Brain microvascular endothelial cell (primary cell): ENCODE data around the gene ROS1.

Experiments
- DNase-seq: peaks from one replicate; pipeline ENCODE4 v3.0.0-alpha.2; 2020
- H3K27ac ChIP-seq: fragments of 250-450 bp; sonication (Bioruptor Pico); 2 replicates; pipeline ENCODE4 v1.5.1; 2020; ENCODE audit warnings: mild to moderate bottlenecking, moderate library complexity
- H3K27me3 ChIP-seq: fragments of 250-450 bp; sonication (Bioruptor Pico); replicated peaks from 2 replicates; pipeline ENCODE4 v1.5.1; 2020; ENCODE audit warnings: mild to moderate bottlenecking
- H3K36me3 ChIP-seq: fragments of 250-450 bp; sonication (Bioruptor Pico); replicated peaks from 2 replicates; pipeline ENCODE4 v1.5.1; 2020; ENCODE audit warnings: mild to moderate bottlenecking
- H3K4me3 ChIP-seq: 2 replicates; pipeline ENCODE4 v1.5.1; 2011; ENCODE audit warnings: low read depth, mild to moderate bottlenecking, control low read depth, low read length, moderate library complexity
- in situ Hi-C: cut with HindIII; loops from 2 replicates; pipeline ENCODE4 v1.10.0; 2017; ENCODE audit warnings: low sequenced_read_pairs, low pct_ligation_motif_present
- TF ChIP-seq, protein P1 (sequence below): IDR thresholded peaks from 2 replicates; pipeline ENCODE4 v1.5.1; 2011; ENCODE audit warnings: low read depth, mild to moderate bottlenecking, moderate library complexity, low read length, control low read depth, inconsistent platforms; ENCODE audit errors: missing control alignments

ROS1 gene

DNA sequence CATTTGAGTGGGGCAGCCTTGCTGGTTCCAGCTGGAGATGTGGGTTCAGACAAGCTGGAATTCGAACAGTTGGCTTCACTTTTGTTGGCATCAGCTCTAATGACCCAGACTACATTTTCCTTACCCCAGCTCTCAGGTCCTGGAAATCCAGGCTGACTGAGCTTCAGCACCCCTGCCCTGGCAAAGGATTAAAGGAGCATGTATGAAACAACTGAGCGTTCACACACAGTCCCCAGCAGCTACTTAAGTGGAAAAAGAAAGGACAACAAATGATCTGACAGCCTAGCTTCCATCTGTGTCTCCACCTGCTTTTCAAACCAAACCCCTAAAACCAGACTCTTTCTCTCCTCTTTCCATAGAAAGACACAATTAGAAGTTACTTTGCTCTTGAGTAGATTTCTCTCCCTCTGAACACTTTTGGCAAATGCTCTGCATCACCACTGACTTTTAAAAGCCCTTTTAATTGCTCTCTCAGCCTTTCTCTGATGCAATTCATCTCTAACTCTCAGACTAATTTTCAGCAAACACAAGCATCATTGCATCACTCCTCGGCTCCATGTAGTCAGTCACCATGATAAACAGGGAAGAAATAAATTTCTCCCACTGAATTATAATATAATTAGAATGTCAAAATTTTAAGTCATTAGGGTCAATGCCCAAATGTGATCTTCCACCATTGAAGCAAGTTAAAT, 28.1 kb downstream of the ROS1 start:
- TF ChIP-seq, protein P1, sequence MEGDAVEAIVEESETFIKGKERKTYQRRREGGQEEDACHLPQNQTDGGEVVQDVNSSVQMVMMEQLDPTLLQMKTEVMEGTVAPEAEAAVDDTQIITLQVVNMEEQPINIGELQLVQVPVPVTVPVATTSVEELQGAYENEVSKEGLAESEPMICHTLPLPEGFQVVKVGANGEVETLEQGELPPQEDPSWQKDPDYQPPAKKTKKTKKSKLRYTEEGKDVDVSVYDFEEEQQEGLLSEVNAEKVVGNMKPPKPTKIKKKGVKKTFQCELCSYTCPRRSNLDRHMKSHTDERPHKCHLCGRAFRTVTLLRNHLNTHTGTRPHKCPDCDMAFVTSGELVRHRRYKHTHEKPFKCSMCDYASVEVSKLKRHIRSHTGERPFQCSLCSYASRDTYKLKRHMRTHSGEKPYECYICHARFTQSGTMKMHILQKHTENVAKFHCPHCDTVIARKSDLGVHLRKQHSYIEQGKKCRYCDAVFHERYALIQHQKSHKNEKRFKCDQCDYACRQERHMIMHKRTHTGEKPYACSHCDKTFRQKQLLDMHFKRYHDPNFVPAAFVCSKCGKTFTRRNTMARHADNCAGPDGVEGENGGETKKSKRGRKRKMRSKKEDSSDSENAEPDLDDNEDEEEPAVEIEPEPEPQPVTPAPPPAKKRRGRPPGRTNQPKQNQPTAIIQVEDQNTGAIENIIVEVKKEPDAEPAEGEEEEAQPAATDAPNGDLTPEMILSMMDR, result no peak

GRCh38 chr6:117396228-117396627, 29.5 kb downstream of the ROS1 start:
- in situ Hi-C loops, result no loop called here
- H3K27ac ChIP-seq, result no peak overlapping the region
- TF ChIP-seq, protein P1, result no peak
- H3K27me3 ChIP-seq, result no peaks in the 10 kb centered on the region
- no peak overlapping the region for H3K4me3 ChIP-seq
- H3K36me3 ChIP-seq, result no peaks in the 10 kb centered on the region
- no peak for DNase-seq

More for the DNA sequence above, 28.1 kb downstream of the ROS1 start:
- Histone ChIP-seq H3K4me3 (no peak overlapping the region), H3K27ac (no peak overlapping the region), H3K36me3 (no peaks in the 10 kb centered on the region), H3K27me3 (no peaks in the 10 kb centered on the region)
- no peak for DNase-seq
- in situ Hi-C loops, result no loop called here

DNA sequence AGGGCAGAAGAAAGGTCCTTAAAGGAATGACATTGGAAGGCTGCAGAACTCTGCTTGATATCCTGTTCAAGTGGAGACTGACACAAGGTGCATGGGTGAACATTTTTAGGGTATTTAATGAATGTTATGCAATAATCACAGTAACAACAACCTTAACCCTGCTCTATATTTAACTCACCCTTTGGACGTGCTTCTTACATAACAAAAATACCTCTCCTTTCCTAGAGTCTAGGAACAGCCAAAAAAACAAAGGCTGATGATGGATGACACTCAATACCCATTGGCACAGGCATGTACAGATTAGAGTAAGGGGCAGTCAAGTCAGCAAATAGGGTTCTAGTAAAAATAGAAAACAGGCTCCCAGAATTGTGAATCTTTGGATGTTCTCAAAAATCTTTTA, 30.6 kb downstream of the ROS1 start:
- in situ Hi-C loops, result no loop called here
- TF ChIP-seq, protein P1, result no peak
- no peak overlapping the region for H3K4me3 ChIP-seq

GRCh38 chr6:117393045-117393444, 32.7 kb downstream of the ROS1 start:
- Histone ChIP-seq H3K27me3 (no peaks in the 10 kb centered on the region), H3K4me3 (no peak overlapping the region), H3K36me3 (no peaks in the 10 kb centered on the region), H3K27ac (no peak overlapping the region)
- TF ChIP-seq, protein P1, result no peak
- DNase-seq, result no peak
- in situ Hi-C loops, result no loop called here

More for the DNA sequence above, 30.6 kb downstream of the ROS1 start:
- no peaks in the 10 kb centered on the region for H3K27me3 ChIP-seq
- H3K27ac ChIP-seq, result no peak overlapping the region
- no peaks in the 10 kb centered on the region for H3K36me3 ChIP-seq
- no peak for DNase-seq

DNA sequence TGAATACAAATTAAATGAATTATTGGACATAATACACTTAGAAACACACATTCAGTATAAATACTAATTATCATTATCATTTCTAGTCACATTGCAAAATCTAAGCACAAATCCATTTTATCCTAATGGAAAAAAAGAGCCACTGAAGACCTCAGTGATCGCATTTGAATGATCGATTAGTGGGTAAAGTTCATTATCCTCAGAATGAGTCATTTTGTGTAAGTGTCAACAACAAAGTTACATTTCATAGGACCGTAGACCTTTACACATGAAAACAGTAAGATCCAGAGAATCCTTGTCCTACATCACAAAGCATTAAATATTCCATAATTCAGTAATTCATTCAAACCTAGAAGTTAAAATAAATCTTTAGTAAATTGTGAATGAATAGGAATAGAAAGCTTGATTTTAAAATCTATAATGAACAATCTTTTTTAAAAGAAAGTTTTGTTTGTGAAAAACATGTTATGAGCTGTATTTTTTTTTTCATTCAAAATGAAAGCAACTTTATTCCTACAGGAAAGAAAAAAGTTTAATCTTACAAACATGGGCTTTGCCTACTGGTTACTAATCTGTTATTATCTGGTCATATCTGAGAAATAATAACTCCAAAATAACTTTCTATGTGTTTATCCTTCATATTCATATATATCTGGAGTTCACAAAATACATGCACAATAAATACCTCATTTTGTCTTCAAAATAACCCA, 33.7 kb downstream of the ROS1 start:
- Histone ChIP-seq H3K36me3 (no peaks in the 10 kb centered on the region), H3K27me3 (no peaks in the 10 kb centered on the region), H3K4me3 (no peak overlapping the region), H3K27ac (no peak overlapping the region)
- in situ Hi-C loops, result no loop called here
- TF ChIP-seq, protein P1, result no peak
- DNase-seq, result no peak
